ENCODE data around the gene USP35.

USP35 gene

DNA sequence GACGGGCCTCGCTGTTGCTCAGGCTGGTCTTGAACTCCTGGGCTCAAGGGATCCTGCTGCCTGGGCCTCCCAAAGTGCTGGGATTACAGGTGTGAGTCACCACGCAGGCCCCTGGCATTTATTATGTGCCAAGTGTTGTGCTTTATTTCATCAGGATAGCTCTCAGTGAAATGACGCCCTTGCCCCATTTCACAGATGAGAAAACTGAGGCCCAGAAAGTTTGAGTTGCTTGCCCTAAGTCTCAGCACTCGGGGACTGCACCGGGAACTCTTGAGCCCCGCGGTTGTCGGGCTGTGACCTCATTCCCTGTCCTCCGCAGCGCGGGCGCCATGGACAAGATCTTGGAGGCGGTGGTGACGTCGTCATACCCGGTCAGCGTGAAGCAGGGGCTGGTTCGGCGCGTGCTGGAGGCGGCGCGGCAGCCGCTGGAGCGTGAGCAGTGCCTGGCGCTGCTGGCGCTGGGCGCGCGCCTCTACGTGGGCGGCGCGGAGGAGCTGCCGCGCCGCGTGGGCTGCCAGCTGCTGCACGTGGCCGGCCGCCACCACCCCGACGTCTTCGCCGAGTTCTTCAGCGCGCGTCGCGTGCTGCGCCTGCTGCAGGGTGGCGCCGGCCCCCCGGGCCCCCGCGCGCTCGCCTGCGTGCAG is 7.3 kb downstream of the USP35 start:
- in situ Hi-C loops (cut with MboI; ENCODE audit: low sequenced_read_pairs, unreplicated experiment) = no loop called here
- TF ChIP-seq, protein P1, sequence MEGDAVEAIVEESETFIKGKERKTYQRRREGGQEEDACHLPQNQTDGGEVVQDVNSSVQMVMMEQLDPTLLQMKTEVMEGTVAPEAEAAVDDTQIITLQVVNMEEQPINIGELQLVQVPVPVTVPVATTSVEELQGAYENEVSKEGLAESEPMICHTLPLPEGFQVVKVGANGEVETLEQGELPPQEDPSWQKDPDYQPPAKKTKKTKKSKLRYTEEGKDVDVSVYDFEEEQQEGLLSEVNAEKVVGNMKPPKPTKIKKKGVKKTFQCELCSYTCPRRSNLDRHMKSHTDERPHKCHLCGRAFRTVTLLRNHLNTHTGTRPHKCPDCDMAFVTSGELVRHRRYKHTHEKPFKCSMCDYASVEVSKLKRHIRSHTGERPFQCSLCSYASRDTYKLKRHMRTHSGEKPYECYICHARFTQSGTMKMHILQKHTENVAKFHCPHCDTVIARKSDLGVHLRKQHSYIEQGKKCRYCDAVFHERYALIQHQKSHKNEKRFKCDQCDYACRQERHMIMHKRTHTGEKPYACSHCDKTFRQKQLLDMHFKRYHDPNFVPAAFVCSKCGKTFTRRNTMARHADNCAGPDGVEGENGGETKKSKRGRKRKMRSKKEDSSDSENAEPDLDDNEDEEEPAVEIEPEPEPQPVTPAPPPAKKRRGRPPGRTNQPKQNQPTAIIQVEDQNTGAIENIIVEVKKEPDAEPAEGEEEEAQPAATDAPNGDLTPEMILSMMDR (IDR thresholded peaks at IDR 0.05; ENCODE audit: borderline replicate concordance, control extremely low read depth, extremely low read depth, insufficient read depth, missing control alignments) = no peak
- DNase-seq (ENCODE audit: low spot score) = no peak

DNA sequence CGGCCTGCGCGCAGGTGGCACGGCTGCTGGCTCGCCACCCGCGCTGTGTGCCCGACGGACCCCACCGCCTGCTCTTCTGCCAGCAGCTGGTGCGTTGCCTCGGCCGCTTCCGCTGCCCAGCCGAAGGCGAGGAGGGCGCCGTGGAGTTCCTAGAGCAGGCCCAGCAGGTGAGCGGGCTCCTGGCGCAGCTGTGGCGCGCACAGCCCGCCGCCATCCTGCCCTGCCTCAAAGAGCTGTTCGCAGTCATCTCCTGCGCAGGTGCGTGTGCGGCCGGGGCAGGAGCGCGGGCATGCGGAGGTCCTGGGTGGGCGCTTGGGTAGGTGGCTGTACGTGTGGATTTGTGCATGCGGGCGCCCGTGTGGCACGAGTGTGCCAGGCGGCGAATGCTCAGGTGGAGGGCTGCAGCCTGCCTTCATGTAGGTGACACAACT is 8.0 kb downstream of the USP35 start:
- DNase-seq (ENCODE audit: low spot score) = no peak
- in situ Hi-C loops (cut with MboI; ENCODE audit: low sequenced_read_pairs, unreplicated experiment) = no loop called here
- TF ChIP-seq, protein P1 (IDR thresholded peaks at IDR 0.05; ENCODE audit: borderline replicate concordance, control extremely low read depth, extremely low read depth, insufficient read depth, missing control alignments) = no peak

DNA sequence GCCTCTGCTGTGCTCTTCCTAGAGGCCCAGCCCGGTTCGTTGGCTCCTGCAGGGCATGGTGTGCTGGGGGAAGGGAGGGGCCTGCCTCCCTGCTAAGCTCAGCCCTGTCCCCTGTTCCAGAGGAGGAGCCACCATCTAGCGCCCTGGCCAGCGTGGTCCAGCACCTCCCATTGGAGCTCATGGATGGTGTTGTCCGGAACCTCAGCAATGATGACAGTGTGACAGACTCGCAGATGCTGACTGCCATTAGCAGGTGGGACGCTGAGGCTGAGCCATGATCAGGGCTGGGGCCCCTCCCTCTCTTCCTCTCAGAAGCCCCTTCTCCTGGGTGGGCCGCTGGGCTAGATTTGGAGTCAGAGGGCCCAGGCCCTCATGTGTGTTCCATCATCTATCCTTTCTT is 9.1 kb downstream of the USP35 start:
- TF ChIP-seq, protein P1 (IDR thresholded peaks at IDR 0.05; ENCODE audit: borderline replicate concordance, control extremely low read depth, extremely low read depth, insufficient read depth, missing control alignments) = no peak
- DNase-seq (ENCODE audit: low spot score) = no peak
- in situ Hi-C loops (cut with MboI; ENCODE audit: low sequenced_read_pairs, unreplicated experiment) = no loop called here

DNA sequence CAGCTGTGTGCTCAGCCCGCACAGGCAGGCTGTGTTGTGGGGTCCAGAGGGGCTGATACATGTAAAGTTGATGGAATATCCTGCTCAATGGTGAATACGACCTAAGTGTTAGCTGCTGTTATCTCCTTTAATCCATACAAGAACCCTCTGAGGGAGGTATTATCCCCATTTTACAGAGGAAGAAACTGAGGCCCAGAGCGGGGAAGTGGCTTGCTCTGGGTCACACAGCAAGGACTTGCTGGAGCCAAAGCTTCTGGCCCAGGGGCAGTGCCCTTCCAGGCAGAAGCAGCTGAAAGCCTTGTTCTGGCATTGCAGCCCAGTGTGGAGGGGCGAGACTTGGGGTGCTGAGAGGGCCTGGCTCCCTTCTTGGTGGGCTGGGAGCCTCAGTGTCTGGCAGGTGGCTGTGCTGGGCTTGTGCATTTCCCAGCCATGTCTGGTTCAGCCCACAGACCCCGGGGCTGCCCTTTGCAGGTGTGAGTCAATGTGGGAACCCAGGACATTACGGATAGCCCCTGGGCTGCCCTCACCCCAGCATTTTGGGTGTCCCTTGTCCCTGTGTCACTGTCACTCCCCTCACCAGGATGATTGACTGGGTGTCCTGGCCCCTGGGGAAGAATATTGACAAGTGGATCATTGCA is 10.4 kb downstream of the USP35 start:
- in situ Hi-C loops (cut with MboI; ENCODE audit: low sequenced_read_pairs, unreplicated experiment) = no loop called here
- TF ChIP-seq, protein P1 (IDR thresholded peaks at IDR 0.05; ENCODE audit: borderline replicate concordance, control extremely low read depth, extremely low read depth, insufficient read depth, missing control alignments) = no peak
- no peak for DNase-seq (ENCODE audit: low spot score)

DNA sequence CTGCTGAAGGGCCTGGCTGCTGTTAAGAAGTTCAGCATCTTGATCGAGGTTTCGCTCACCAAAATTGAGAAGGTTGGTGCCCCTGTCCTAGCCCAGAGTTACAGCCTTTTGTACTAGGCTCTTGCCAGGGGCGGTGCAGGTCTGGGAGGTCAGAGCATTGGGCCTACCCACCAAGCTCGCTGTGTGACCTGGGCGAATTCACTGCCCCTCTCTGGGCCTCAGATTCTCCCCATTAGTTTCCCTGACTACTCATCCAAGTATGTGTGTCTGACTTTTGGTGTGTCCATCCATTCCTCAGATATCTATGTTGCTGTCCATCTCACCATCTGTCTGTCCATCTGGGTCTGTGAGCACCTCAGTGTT is 10.9 kb downstream of the USP35 start:
- TF ChIP-seq, protein P1 (IDR thresholded peaks at IDR 0.05; ENCODE audit: borderline replicate concordance, control extremely low read depth, extremely low read depth, insufficient read depth, missing control alignments) = no peak
- in situ Hi-C loops (cut with MboI; ENCODE audit: low sequenced_read_pairs, unreplicated experiment) = no loop called here
- no peak for DNase-seq (ENCODE audit: low spot score)

GRCh38 chr11:78200061-78200460 is 11.3 kb downstream of the USP35 start:
- TF ChIP-seq, protein P1 (IDR thresholded peaks at IDR 0.05; ENCODE audit: borderline replicate concordance, control extremely low read depth, extremely low read depth, insufficient read depth, missing control alignments) = no peak
- in situ Hi-C loops (cut with MboI; ENCODE audit: low sequenced_read_pairs, unreplicated experiment) = no loop called here
- DNase-seq (ENCODE audit: low spot score) = no peak

Data from GM13976 (cell line).